Muscle layer of colon (tissue), 2 donors: Measurements from ENCODE around the gene SLC30A4.
"Not testable (repeated sequence)": the region's sequence is repeated elsewhere in the genome, so short reads cannot be mapped to it uniquely, and the experiment has no call there.

Experiments
- H3K27ac ChIP-seq: one replicate; pipeline ENCODE4 v1.7.0; 2013; ENCODE audit warnings: low read depth, mild to moderate bottlenecking, low read length, moderate library complexity
- H3K27me3 ChIP-seq, 2 donors: one replicate each; pipeline ENCODE4 v1.7.0; 2013; ENCODE audit warnings: low read length in 2 of 2, mild to moderate bottlenecking in 2 of 2; ENCODE audit not compliant: insufficient read depth in 2 of 2, control insufficient read depth in 1 of 2
- H3K36me3 ChIP-seq: one replicate; pipeline ENCODE4 v1.7.0; 2013; ENCODE audit warnings: mild to moderate bottlenecking, low read length; ENCODE audit not compliant: insufficient read depth
- H3K4me1 ChIP-seq: one replicate; pipeline ENCODE4 v1.7.0; 2013; ENCODE audit warnings: mild to moderate bottlenecking, low read length; ENCODE audit not compliant: insufficient read depth
- H3K4me3 ChIP-seq, 2 donors: one replicate each; pipeline ENCODE4 v1.7.0; 2013; ENCODE audit warnings: low read length in 2 of 2, low read depth in 1 of 2, mild to moderate bottlenecking in 1 of 2, moderate library complexity in 1 of 2
- H3K9ac ChIP-seq: one replicate; pipeline ENCODE4 v1.7.0; 2013; ENCODE audit warnings: low read length
- H3K9me3 ChIP-seq: one replicate; pipeline ENCODE4 v1.7.0; 2013; ENCODE audit warnings: mild to moderate bottlenecking, low read length
- donor health status: abdominal sarcoma.
- donor health status: Adenocarcinoma of cecum.

SLC30A4 gene

GRCh38 chr15:45539680-45540079 lies 17.1 kb upstream of the SLC30A4 start:
- Histone ChIP-seq H3K27me3 (no peaks in the 10 kb centered on the region), H3K4me3 (no peak overlapping the region), H3K9ac (no peak overlapping the region), H3K9me3 (no peaks in the 10 kb centered on the region), H3K36me3 (no peaks in the 10 kb centered on the region), H3K27ac (no peak overlapping the region), H3K4me1 (no peaks in the 10 kb centered on the region)

- Histone ChIP-seq H3K27me3 (no peaks in the 10 kb centered on the region), H3K36me3 (no peaks in the 10 kb centered on the region), H3K27ac (no peak overlapping the region), H3K4me1 (no peaks in the 10 kb centered on the region), H3K4me3 (no peak overlapping the region), H3K9ac (no peak overlapping the region), H3K9me3 (no peaks in the 10 kb centered on the region)
These were observed 14.4 kb upstream of the SLC30A4 start for GRCh38 chr15:45536934-45537333.

GRCh38 chr15:45535486-45536042 lies 13.0 kb upstream of the SLC30A4 start:
- Histone ChIP-seq H3K27me3 (no peaks in the 10 kb centered on the region), H3K9me3 (no peaks in the 10 kb centered on the region), H3K9ac (no peak overlapping the region), H3K27ac (no peak overlapping the region), H3K4me1 (no peaks in the 10 kb centered on the region), H3K36me3 (no peaks in the 10 kb centered on the region), H3K4me3 (no peak overlapping the region)

GRCh38 chr15:45534821-45535220 lies 12.3 kb upstream of the SLC30A4 start:
- H3K36me3 ChIP-seq = no peaks in the 10 kb centered on the region
- H3K27me3 ChIP-seq = no peaks in the 10 kb centered on the region
- no peak overlapping the region for H3K27ac ChIP-seq
- H3K4me1 ChIP-seq = no peaks in the 10 kb centered on the region
- H3K9me3 ChIP-seq = no peaks in the 10 kb centered on the region
- no peak overlapping the region for H3K9ac ChIP-seq
- H3K4me3 ChIP-seq = no peak overlapping the region

- H3K4me3 ChIP-seq, H3K27ac ChIP-seq, H3K4me1 ChIP-seq, H3K9ac ChIP-seq, H3K27me3 ChIP-seq, H3K36me3 ChIP-seq, H3K9me3 ChIP-seq: not testable (repeated sequence)
These were observed 10.3 kb upstream of the SLC30A4 start for GRCh38 chr15:45532892-45533291.

- no peak overlapping the region for H3K4me3 ChIP-seq
- no peaks in the 10 kb centered on the region for H3K27me3 ChIP-seq
- H3K27ac ChIP-seq = no peak overlapping the region
- no peaks in the 10 kb centered on the region for H3K36me3 ChIP-seq
- no peaks in the 10 kb centered on the region for H3K4me1 ChIP-seq
- H3K9ac ChIP-seq = no peak overlapping the region
- no peaks in the 10 kb centered on the region for H3K9me3 ChIP-seq
These were observed 7.1 kb upstream of the SLC30A4 start for GRCh38 chr15:45529613-45530012.

- H3K4me1 ChIP-seq = no peaks in the 10 kb centered on the region
- no peaks in the 10 kb centered on the region for H3K27me3 ChIP-seq
- no peak overlapping the region for H3K27ac ChIP-seq
- no peak overlapping the region for H3K9ac ChIP-seq
- H3K36me3 ChIP-seq = no peaks in the 10 kb centered on the region
- H3K4me3 ChIP-seq = no peak overlapping the region
- H3K9me3 ChIP-seq = no peaks in the 10 kb centered on the region
These were observed 4.5 kb upstream of the SLC30A4 start for GRCh38 chr15:45527086-45527485.

- no peaks in the 10 kb centered on the region for H3K36me3 ChIP-seq
- no peaks in the 10 kb centered on the region for H3K9me3 ChIP-seq
- H3K4me3 ChIP-seq = peak overlapping the region; percentile 50 to 75
- H3K4me1 ChIP-seq = peaks cover 12% of the 10 kb centered on the region
- H3K27ac ChIP-seq = peak overlapping the region; percentile 54
- peak overlapping the region; percentile 10 for H3K9ac ChIP-seq
- no peaks in the 10 kb centered on the region for H3K27me3 ChIP-seq
These were observed 558 bp upstream of the SLC30A4 start for GRCh38 chr15:45523166-45523460.

GRCh38 chr15:45521596-45522327 lies 793 bp downstream of the SLC30A4 start:
- H3K9me3 ChIP-seq = no peaks in the 10 kb centered on the region
- H3K4me3 ChIP-seq = peak overlapping the region; percentile 50 to 75
- peaks cover 12% of the 10 kb centered on the region for H3K4me1 ChIP-seq
- H3K36me3 ChIP-seq = no peaks in the 10 kb centered on the region
- H3K9ac ChIP-seq = peak overlapping the region; percentile 55
- no peaks in the 10 kb centered on the region for H3K27me3 ChIP-seq
- H3K27ac ChIP-seq = peak overlapping the region; percentile 81

- H3K4me3 ChIP-seq = no peak overlapping the region
- no peak overlapping the region for H3K27ac ChIP-seq
- H3K9ac ChIP-seq = no peak overlapping the region
- H3K4me1 ChIP-seq = no peaks in the 10 kb centered on the region
- peaks cover 20% of the 10 kb centered on the region for H3K36me3 ChIP-seq
- no peaks in the 10 kb centered on the region for H3K27me3 ChIP-seq
- H3K9me3 ChIP-seq = no peaks in the 10 kb centered on the region
These were observed 11.7 kb downstream of the SLC30A4 start for GRCh38 chr15:45510758-45511280.

- not testable (repeated sequence) for H3K4me3 ChIP-seq, H3K27ac ChIP-seq, H3K9me3 ChIP-seq, H3K9ac ChIP-seq, H3K27me3 ChIP-seq, H3K4me1 ChIP-seq
- peaks cover 25% of the 10 kb centered on the region for H3K36me3 ChIP-seq
These were observed 15.4 kb downstream of the SLC30A4 start for GRCh38 chr15:45507143-45507542.

GRCh38 chr15:45499426-45499825 lies 23.1 kb downstream of the SLC30A4 start:
- H3K9me3 ChIP-seq = no peaks in the 10 kb centered on the region
- no peak overlapping the region for H3K9ac ChIP-seq
- no peak overlapping the region for H3K4me3 ChIP-seq
- H3K27me3 ChIP-seq = no peaks in the 10 kb centered on the region
- no peaks in the 10 kb centered on the region for H3K4me1 ChIP-seq
- peaks cover 5% of the 10 kb centered on the region for H3K36me3 ChIP-seq
- H3K27ac ChIP-seq = no peak overlapping the region
